Astrocyte of the cerebellum (primary cell): ENCODE data around the gene SNAP25.

ENCODE experiments used
- DNase-seq: peaks from one replicate; pipeline ENCODE4 v3.0.0-alpha.2; 2011; ENCODE audit warnings: low read depth
- H3K4me3 ChIP-seq: 2 replicates; pipeline ENCODE4 v1.5.1; 2011; ENCODE audit warnings: mild to moderate bottlenecking, low read depth, low read length, moderate library complexity
- CTCF ChIP-seq: IDR thresholded peaks from 2 replicates; pipeline ENCODE4 v1.5.1; 2012; ENCODE audit warnings: low read length, low read depth, moderate library complexity, mild to moderate bottlenecking; ENCODE audit errors: missing control alignments
- in situ Hi-C: cut with HindIII; loops from 2 replicates; pipeline ENCODE4 v1.10.0; 2017; ENCODE audit warnings: low sequenced_read_pairs

The SNAP25 gene

GRCh38 chr20:10280018-10280908 is 61.6 kb downstream of the SNAP25 start:
- in situ Hi-C loops = no loop called here
- TF ChIP-seq CTCF = no peak
- no peak for DNase-seq

DNA sequence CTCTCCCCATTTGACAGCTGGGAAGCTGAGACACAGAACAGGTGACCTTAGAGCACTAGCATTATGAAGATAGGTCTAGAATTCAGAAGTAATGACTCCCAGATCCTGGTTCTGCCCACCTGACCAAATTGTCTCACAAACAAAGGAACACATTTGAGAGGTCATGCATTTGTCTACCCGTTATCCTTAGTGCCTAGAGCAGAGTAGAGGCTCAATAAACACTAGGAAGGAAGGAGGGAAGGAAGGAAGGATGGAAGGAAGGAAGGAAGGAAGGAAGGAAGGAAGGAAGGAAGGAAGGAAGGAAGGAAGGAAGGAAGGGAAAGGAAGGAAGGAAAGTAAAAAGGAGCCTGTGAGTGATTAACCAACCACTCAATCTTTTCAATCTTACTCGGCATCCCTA is 63.3 kb downstream of the SNAP25 start:
- no peak for DNase-seq
- no peak overlapping the region for H3K4me3 ChIP-seq
- TF ChIP-seq CTCF = no peak
- in situ Hi-C loops = no loop called here

More at GRCh38 chr20:10280018-10280908, 61.6 kb downstream of the SNAP25 start:
- H3K4me3 ChIP-seq = no peak overlapping the region

DNA sequence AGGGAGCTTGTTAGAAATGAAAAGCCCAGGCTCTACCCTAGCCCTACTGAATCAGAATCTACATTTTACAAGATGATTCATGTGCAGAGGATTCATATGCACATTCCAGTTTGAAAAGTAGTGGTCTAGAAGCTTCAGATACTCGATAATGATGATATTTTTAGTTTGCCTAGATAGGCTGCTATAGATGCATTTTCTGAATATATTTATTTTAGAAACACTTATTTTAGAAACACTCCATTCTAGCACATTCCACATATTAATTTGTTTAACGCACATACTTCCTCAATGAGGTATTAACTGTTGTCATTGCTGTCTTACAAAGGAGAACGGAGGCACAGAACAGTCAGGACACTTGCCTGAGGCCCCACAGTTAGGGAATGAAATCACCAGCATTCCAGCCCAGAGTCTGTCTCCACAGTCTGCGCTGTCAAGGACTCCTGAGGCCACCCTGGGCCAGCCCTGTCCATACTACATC is 64.4 kb downstream of the SNAP25 start:
- in situ Hi-C loops = no loop called here
- no peak for TF ChIP-seq CTCF

DNA sequence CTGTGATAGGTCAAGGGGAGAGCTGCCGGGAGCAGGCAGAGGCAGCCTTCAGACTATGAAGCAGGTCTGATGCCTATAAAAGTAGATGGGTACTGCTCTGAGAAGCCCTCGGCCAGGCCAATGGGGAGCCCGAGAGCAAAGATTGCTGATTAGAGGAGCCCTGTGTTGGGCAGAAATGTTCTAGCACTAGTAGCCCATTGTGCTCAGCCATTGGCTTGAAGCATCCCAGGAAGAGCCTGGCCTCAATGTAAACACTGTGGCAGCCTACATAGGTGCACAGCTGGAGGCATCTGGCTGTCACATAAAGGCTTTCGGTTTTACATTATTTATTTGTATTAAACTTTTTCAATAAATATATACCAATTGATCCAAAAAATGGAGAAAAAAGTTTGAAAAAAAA is 67.7 kb downstream of the SNAP25 start:
- no peak for TF ChIP-seq CTCF
- DNase-seq = no peak
- H3K4me3 ChIP-seq = no peak overlapping the region
- in situ Hi-C loops = no loop called here

More for the DNA sequence above, 64.4 kb downstream of the SNAP25 start:
- no peak overlapping the region for H3K4me3 ChIP-seq
- no peak for DNase-seq

DNA sequence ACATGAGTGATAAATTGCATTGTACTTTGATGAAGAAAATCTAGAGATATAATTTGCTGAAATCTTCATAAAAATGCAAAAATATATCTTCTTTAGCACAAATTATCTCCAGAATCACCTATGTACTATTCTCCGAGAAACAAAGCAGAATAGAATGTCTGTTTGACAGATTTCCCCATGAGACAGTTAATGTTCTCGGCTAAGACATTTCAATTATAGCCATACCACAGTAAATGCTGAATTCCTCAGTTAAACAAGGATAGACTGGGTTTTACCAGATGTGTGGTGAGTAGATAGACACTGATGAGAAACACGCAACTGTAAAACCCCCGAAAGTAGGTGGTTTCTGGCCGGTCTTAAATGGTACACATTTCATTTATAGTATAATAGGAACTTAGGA is 69.8 kb downstream of the SNAP25 start:
- in situ Hi-C loops = no loop called here
- no peak for TF ChIP-seq CTCF
- no peak overlapping the region for H3K4me3 ChIP-seq
- no peak for DNase-seq

DNA sequence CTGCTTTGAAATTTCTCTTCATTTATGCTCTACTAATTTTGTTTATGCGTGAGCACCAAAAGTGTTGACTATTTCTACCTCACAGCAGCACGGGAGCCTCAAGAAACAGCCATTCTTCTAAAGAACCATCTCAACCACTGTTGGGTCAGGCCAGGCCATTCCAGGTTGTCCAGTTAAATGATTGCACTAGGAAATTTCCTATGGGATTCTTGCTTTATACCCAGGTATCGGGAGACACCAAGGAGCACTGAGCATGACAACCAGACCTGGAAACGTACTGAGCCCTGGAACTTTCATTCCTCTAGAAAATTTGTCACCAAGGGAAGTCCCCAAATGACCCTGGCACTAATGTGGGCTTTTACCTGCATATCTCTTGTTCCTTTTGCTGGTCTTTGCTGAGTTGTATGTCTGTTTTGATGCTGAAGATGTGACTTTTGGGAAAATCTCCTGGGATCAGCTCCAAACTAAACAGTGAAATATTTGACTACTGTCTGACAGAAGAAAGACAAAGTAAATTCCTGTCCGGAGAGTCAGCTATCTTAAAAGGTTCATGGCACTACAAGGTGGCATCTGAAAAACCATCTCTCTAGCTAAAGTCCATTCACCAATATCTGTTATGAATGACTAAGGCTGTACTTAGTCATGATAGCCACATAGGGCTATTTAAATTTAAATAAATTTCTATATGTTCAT is 70.5 kb downstream of the SNAP25 start:
- TF ChIP-seq CTCF = no peak
- H3K4me3 ChIP-seq = no peak overlapping the region
- in situ Hi-C loops = no loop called here
- DNase-seq = no peak
